GM20431 (cell line): ENCODE results near the gene PRLR.

Experiments used
- in situ Hi-C: fragments of 300-500 bp; cut with MseI, MboI; formaldehyde crosslinking; loops from one replicate; pipeline ENCODE4 v1.15.0; 2020; ENCODE audit warnings: low sequenced_read_pairs; ENCODE audit not compliant: unreplicated experiment

The PRLR gene

GRCh38 chr5:35237580-35238376 lies 7.5 kb upstream of the PRLR start:
- in situ Hi-C loops = no loop called here

- in situ Hi-C loops = no loop called here
These were observed 6.5 kb upstream of the PRLR start for GRCh38 chr5:35236770-35237169.

GRCh38 chr5:35233601-35234000 lies 3.3 kb upstream of the PRLR start:
- in situ Hi-C loops = no loop called here

- in situ Hi-C loops = no loop called here
These were observed 2.8 kb upstream of the PRLR start for GRCh38 chr5:35233121-35233520.

GRCh38 chr5:35232124-35232523 lies 1.8 kb upstream of the PRLR start:
- in situ Hi-C loops = no loop called here

GRCh38 chr5:35229076-35230037 lies 930 bp downstream of the PRLR start:
- in situ Hi-C loops = no loop called here

- in situ Hi-C loops = no loop called here
These were observed 2.0 kb downstream of the PRLR start for GRCh38 chr5:35228310-35228709.

DNA sequence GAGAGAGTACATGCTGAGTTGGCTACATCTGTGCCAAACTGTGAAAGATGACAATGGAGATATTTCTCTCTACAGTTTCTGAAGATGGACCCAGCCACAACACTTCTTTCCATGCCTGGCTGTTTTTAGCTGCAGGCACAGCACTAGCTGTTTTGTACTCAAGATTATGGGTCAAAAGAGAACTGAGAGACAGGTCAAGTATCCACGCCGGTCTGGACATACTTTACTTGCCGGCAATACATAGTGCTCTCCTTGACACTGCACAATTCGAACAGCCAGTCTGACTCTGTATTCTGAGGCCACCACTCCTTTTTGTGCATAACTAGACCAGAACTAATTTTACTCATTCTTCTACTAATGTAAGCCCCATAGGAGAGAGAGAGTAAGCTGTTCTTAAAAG lies 2.6 kb downstream of the PRLR start:
- in situ Hi-C loops = no loop called here

- in situ Hi-C loops = no loop called here
These were observed 6.4 kb downstream of the PRLR start for GRCh38 chr5:35223787-35224395.

DNA sequence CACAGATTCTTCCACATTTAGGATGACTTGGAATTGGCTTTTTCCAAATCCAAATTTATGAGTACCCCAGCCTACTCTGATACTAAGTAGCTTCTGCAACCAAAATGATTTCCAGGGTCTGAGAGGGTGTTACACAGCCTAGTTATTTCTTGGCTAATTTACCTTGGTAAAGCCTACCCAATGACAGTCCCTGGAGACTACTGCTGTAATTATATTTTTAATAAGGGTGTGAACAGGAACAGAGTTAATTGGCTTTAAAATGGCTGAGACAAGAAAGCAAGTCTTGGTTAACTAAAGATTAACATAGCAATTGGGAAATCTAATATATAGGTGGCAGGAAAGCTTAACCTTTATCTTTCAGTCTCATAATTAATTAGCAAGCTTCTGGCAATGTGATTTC lies 9.3 kb downstream of the PRLR start:
- in situ Hi-C loops = no loop called here

- in situ Hi-C loops = no loop called here
These were observed 11.3 kb downstream of the PRLR start for GRCh38 chr5:35218981-35219380.

- in situ Hi-C loops = no loop called here
These were observed 16.2 kb downstream of the PRLR start for GRCh38 chr5:35214051-35214450.

GRCh38 chr5:35213608-35214007 lies 16.7 kb downstream of the PRLR start:
- in situ Hi-C loops = no loop called here

DNA sequence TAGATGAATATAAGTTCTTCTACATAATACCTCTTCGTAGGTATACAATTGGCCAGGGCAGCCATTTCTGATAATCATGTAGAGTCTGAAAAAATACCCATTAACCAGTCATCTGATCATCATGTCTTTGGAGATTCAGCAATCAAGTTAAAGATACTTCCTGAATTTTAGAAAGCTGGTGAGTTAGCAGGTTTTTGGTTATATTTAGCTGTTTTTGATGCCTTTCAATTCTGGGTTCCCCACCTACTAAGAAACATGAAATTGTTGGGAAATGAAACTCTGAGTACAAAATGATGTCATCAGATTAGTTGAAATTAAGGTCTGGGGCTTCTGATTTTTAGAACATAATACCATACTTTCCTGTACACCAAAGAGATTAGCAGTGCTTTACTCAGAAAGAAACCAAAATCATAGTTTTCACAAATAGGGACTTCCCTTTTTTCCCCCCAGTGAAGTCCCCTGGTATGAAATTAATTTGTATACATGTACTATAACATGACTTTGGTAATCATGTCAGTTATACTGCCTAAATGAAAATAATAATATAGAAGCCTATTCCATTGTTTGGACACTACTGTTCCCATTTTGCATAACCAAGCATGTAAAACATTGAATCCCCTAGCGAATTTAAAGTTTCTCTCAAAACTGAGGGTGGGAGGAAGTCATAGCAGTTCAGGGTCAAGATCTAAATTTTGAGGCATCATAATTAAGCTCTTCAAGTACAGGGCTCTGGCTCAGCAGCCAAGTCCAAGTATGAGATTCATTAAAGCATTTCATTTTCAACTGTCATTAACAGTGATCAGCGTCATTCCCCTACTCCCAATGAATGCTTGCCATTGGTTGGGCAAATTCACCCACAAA lies 17.9 kb downstream of the PRLR start:
- in situ Hi-C loops = no loop called here

DNA sequence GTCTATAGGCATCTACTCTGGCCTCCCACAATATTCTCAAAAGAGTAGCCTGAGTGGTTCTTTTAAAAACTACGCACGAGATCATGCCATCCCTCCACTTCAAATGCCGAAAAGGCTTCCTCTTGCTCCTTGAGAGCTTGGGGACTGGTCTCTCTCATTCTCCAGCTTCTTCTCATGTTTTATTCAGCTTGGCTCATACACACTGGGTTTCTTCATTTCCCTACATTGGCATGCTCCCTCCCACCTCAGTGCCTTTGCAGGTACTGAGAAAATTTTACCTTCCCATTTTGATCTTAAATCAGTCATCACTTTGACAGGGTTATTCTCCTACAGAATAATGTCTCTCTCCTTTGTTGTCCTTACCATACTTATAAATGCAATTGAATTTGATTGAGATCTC lies 20.4 kb downstream of the PRLR start:
- in situ Hi-C loops = no loop called here

DNA sequence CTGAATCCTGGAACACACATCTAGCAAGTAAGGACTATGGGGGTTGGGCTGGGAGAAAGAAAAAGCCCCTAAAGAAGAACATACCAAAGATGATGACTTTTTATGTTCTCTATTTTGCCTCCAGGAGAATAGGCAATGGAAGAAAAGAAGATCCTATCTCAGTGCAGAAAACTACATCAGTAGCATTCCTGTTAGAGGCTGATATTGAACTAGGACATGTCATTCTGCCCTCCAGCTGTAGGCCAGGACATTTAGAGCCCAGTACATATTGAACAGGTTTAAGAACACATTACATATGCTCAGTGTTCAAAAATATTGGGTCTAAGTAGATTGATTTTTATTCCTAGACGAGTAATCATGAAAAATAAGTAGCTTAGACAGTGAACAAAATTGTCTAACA lies 24.7 kb downstream of the PRLR start:
- in situ Hi-C loops = no loop called here

DNA sequence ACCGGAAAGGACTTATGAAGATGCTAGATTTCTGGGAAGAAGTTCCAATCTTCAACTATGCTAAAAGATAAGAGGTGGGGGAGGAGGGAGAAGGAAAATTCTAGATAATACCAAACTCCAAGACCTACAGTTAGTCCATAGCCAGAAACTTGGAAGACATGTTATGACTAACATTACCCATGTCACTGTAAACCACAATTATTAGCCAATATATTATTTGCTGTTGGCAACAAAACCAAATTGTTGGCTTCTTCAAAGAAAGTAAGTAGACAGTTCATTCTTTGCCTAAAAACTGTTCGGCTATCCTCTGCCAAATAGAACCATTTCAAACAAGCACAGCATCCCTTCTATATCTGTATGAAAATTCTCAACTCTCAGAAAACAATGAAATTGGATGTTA lies 25.1 kb downstream of the PRLR start:
- in situ Hi-C loops = no loop called here

DNA sequence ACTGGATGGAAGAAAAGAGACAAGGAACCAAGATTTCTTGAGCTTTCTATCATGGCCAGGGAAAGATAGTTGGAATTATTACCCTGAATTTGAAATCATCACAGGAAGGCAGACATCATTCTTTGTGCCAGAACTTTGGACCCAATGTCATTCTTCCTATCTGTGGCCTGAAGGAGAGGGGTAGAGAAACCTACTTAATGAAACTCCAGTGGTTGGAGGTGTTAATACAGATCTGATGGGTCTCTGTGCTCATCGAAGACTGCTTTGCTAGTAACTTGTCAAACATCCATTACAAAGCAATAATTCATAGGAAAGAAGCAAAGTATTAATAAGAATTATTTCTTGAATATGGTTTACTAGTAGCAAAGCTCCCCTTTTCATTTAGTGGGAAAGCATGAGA lies 26.9 kb downstream of the PRLR start:
- in situ Hi-C loops = no loop called here

GRCh38 chr5:35202319-35203111 lies 27.8 kb downstream of the PRLR start:
- in situ Hi-C loops = no loop called here
